Measurements from ENCODE around the gene LRRTM4.
"Not testable (repeated sequence)": the region's sequence is repeated elsewhere in the genome, so short reads cannot be mapped to it uniquely, and the experiment has no call there.

The LRRTM4 gene

DNA sequence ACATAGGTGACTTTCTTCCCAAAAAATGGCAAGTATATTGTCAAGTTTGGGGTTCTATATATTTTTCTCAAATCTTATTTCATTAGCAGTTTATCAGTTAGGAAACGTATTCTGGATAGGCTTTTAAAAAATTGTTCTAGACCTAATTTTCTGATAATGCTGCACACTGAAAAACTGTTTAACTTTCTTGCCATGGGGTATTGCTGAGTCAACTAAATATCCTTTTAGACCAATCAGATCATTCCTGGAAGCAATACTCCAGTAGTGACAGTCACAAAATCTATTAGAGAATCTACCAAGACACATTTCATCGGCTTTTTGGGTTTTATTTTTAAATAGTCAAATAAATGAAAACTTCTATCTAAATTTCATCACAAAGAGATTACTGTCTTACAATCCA lies 440.6 kb downstream of the LRRTM4 start:
- DNase-seq (ENCODE audit: low read depth), result no peak

GRCh38 chr2:77064324-77064723 lies 457.9 kb downstream of the LRRTM4 start:
- no peak for DNase-seq (ENCODE audit: low read depth)

DNA sequence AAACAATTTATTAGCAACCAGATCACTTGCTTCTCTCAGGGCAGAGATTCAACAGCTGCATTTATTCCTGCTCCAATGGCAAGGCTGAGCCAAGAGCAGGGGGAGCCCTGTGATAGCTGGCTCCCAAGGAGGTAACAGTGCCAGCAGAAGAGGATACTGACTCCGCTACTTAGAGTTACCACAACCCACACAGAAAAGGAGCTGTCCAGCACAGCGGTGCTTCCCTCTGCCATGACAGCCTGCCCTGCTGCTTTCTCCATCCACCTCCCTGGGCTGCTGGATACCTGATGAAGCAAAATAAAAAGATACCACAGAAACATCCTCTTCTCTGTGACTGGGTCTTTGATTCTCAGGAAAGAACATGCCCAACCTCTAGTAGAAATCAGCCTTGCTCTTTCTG lies 467.2 kb downstream of the LRRTM4 start:
- no peak for DNase-seq (ENCODE audit: low read depth)

DNA sequence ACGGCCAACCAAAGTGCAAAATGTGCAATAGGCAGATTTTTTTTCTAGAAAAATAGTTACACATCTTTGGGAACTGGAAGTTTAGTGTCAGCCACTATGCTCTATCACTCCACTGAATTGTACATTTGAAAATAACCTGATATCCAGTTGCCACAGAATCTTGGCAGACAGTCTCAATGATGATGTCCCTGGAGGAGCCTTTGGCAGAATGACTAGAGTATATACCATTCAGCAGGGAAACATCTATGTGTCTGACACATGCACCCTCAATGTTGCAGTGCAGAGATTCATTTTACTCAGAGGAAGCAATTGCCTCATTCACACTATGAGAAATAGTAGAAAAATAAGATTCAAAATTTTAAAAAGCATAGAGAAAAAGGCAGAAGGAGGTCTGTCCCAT lies 475.8 kb downstream of the LRRTM4 start:
- no peak for DNase-seq (ENCODE audit: low read depth)

- DNase-seq (ENCODE audit: low read depth), result not testable (repeated sequence)
Observed at GRCh38 chr2:77045456-77045855, 476.7 kb downstream of the LRRTM4 start.

DNA sequence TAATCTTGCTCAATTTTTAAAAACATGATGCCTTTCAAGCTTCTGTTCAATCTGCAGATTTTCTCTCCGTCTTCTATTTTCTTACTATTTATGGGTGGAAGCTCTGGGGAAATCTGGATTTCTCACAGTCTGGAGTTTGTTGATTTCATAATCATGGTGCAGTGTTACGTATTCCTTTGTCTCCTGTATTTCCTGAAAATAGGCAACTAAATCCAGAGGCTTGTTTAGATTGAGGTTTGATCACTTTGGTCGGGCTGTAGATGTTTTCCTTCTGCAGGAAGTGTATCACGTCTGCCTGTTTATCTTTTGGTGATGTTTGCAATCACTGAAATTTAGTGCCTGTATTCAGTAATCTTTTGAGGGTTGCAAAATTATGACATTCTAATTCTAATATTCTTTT lies 487.7 kb downstream of the LRRTM4 start:
- DNase-seq (ENCODE audit: low read depth), result no peak

- DNase-seq (ENCODE audit: low read depth), result not testable (repeated sequence)
Observed at GRCh38 chr2:77029237-77029636, 492.9 kb downstream of the LRRTM4 start.

- DNase-seq (ENCODE audit: low read depth), result no peak
Observed at GRCh38 chr2:77028032-77028600, 494.1 kb downstream of the LRRTM4 start.

GRCh38 chr2:77025714-77026113 lies 496.5 kb downstream of the LRRTM4 start:
- DNase-seq (ENCODE audit: low read depth), result no peak

GRCh38 chr2:77021161-77021560 lies 501.0 kb downstream of the LRRTM4 start:
- DNase-seq (ENCODE audit: low read depth), result no peak

DNA sequence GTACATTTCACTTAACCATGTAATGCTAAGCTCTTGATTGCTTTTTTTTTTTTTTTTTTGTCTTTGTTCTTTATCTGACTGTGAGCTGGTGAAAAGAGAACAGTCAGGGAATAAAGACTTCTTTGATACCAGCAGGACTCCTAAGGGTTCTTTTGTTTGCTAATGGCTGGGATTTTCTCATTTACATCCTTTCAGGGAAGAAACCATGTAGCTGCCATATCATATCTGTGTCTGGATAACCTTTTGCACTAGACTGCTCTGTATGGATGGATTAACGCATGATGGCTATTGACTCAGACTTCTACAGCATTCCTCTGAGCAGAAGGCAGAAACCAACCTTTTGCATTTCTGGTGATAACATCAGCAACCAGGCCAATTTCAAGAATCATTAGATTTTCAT lies 504.0 kb downstream of the LRRTM4 start:
- DNase-seq (ENCODE audit: low read depth), result no peak

GRCh38 chr2:77017355-77017745 lies 504.8 kb downstream of the LRRTM4 start:
- no peak for DNase-seq (ENCODE audit: low read depth)

DNA sequence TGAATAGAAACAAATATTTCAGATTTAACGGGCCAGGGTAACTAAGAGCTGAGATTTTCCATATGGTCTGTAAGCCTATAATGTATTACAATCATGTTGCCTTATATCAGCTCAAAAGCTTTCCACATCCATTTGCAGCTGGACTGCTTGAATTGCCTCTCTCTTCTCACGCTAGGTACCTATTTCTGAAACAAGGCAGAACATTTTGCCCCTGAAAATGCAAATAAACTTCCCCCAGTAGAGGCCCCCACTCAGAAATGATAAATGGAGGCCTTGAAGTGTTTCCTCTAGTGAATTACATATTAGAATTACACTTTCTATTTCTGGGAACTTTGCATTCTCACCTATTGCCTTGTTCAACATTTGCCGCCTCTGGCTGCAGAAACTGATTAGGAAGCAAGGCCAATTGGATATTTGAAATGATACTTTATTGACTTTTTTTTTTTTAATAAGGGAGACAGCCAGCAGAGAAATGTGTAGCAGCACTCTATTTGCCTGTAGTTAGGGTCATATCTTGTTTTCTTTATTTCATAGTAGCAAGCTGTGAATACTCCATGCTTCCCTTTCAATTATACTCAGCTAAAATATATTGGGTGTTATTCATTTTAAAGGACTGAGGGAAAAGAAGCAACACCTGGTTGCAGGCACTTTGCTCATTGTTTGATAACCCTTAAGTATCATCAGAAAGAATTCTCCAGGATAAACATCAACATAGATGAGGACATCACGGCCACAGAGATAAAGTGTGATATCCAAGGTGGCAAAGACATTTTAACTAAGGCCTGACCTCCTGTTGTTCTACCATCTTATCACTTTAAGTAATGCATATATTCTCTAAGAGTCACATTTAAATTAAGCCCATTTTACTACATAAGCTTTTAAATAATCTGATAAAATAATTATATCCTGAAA lies 505.5 kb downstream of the LRRTM4 start:
- DNase-seq (ENCODE audit: low read depth), result no peak

DNA sequence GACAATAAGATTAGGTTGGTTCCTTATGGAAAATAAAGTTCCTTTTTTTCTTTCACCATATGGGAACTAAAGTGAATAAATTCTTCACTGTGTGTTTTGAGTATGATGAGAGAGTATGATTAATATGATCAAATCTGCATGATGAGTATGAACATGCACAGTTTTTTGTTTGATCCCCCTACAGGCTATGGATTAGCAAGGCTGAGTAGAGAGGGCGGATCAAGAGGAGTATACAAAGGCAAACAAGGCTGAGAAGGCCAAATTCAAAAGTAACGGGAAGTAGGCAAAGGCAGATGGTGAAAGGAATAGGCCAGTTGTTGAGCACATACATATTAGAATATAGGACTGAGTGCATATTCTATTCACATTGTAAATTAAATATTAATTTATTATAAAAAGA lies 508.2 kb downstream of the LRRTM4 start:
- no peak for DNase-seq (ENCODE audit: low read depth)

DNA sequence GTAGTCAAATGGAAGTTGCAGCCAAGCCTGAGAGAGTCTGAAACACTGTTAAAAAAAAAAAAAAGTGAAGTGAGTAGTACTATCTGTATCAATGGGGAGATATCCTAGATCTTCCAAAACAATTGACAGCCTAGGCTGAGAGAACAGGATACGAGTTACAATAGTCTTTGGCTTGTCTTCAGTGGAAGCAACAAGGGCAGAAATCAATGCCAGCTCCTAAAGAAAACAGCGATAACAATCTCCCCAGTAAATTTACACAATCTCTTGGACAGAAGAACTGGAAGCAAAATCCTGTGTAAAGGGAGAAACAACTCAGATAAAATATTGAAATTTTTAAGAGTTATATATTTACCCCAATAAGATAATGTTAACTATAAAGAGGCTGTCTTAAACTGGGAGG lies 508.7 kb downstream of the LRRTM4 start:
- DNase-seq (ENCODE audit: low read depth), result no peak

GRCh38 chr2:77009307-77009706 lies 512.9 kb downstream of the LRRTM4 start:
- DNase-seq (ENCODE audit: low read depth), result no peak

DNA sequence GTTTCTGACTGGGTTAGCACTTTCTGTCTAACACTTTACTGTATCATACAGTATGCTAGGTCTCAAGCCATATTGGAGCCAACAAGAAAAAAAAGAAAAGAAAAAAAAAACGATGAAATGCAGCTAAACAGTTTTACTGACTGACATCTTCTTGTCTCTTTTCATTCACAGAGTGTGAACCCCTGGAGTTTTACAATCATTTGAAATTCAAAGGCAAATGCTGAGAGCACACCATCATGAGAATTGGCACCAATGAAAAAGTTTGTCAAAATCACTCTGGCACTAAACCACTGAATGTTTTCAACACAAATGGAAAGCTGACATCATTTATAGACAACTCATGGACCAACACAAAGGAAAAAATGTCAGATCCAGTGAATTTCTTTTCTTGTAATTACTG lies 513.3 kb downstream of the LRRTM4 start:
- no peak for DNase-seq (ENCODE audit: low read depth)

- no peak for DNase-seq (ENCODE audit: low read depth)
Observed at GRCh38 chr2:77007686-77008085, 514.5 kb downstream of the LRRTM4 start.

DNA sequence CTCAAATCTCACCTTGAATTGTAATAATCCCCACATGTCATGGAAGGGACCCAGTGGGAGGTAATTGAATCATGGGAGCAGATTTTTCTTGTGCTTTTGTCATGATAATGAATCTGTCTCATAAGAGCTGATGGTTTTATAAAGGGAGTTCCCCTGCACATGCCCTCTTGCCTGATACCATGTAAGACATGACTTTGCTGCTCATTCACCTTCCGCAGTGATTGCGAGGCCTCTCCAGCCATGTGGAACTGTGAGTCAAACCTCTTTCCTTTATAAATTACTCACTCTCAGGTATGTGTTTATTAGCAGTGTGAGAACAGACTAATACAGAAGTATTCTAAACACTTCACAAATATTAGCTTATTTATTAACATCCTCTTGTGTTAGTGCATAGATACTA lies 516.7 kb downstream of the LRRTM4 start:
- DNase-seq (ENCODE audit: low read depth), result no peak

DNA sequence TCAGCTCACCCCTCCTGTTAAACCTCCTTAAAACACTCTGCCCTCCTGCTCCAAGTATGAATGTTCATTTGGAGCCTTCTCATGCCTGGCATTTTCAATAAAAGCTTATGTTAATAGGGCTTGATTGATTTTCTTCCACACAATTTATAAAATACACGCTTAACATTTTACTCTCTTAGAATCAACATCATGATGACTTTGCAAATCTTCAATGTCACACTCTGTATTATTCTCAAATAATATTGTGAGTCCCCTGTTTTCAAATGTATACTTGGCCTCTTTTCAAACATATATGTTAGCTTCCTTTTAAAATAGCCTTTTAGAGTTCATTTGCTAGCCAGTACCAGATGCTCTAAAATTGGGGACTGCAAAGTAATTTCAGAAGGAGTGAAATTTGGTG lies 520.3 kb downstream of the LRRTM4 start:
- DNase-seq (ENCODE audit: low read depth), result no peak

DNA sequence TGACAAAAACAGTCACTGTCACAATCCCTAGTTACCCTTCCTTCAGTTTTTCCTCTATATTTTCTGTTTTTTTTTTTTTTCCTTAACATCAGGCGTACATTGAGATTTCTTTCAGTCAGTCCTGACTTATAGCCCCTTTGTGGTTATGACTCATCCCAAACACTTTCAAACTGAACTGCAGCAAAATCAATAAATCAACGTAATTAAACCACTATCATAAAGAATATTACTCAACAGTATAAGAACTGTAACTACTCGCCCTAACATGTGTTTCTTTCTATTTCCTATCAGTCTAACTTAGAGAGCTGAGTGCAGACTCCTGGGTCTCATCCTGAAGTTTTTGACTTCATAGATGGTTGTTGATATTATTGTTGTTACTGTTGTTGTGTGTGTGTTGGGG lies 523.5 kb downstream of the LRRTM4 start:
- DNase-seq (ENCODE audit: low read depth), result no peak

DNA sequence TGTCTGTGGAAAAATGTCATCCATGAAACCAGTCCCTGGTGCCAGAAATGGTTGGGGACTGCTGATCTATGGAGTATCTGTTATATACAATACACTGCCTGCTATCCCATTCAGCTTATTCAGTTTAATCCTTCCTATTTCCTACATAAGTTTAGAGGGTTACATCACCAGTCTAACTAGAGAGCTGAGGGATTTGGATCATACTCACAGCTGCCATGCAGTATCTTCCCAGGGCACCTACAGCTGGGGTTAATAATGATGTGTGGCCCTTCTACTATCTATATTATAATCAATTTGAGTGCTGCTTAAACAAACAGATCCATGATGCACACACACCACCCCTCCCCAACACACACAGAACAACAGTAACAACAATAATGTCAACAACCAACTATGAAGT lies 524.0 kb downstream of the LRRTM4 start:
- no peak for DNase-seq (ENCODE audit: low read depth)

GRCh38 chr2:76997296-76997695 lies 524.9 kb downstream of the LRRTM4 start:
- no peak for DNase-seq (ENCODE audit: low read depth)
